Stomach (tissue), 4 donors: ENCODE data around the gene SCGB1D2.

ENCODE experiments used
- CTCF ChIP-seq, 7 experiments: fragments of 450-650 bp in 4 of 7; fragments of 200-600 bp in 3 of 7; sonication (generic) in 3 of 7; IDR thresholded peaks; one replicate each; pipeline ENCODE4 v1.5.1; 2016 to 2019; ENCODE audit warnings: antibody characterized with exemption in 7 of 7, control low read depth in 2 of 7, mild to moderate bottlenecking in 1 of 7
- EP300 ChIP-seq: sonication (generic); formaldehyde crosslinking; IDR thresholded peaks from one replicate; pipeline ENCODE4 v1.6.1; 2017; ENCODE audit warnings: antibody characterized with exemption
- POLR2A ChIP-seq, 4 donors: fragments of 450-650 bp; IDR thresholded peaks; one replicate each; pipeline ENCODE4 v1.6.1; 2016; ENCODE audit warnings: antibody characterized with exemption in 4 of 4, control low read depth in 2 of 4, mild to moderate bottlenecking in 1 of 4, moderate library complexity in 1 of 4
- POLR2AphosphoS5 ChIP-seq, 3 donors: sonication (generic); formaldehyde crosslinking; IDR thresholded peaks; one replicate each; pipeline ENCODE4 v1.6.1; 2016; ENCODE audit warnings: antibody characterized with exemption in 3 of 3

- TF ChIP-seq CTCF (IDR thresholded peaks at IDR 0.05) (no peak), POLR2AphosphoS5 (IDR thresholded peaks at IDR 0.05) (no peak), POLR2A (IDR thresholded peaks at IDR 0.05) (no peak), EP300 (no peak)
These were observed 8.3 kb upstream of the SCGB1D2 start for GRCh38 chr11:62233730-62234129.
